Activated T-cell treated with anti-CD3 and anti-CD28 coated beads, Interleukin-2, amount 50 U/mL, for 48 hours (primary cell): ENCODE results near the gene CROCC2.

Experiments used
- DNase-seq, 2 experiments: peaks; one replicate each; pipeline ENCODE4 v3.0.0-alpha.2; 2020

CROCC2 gene

DNA sequence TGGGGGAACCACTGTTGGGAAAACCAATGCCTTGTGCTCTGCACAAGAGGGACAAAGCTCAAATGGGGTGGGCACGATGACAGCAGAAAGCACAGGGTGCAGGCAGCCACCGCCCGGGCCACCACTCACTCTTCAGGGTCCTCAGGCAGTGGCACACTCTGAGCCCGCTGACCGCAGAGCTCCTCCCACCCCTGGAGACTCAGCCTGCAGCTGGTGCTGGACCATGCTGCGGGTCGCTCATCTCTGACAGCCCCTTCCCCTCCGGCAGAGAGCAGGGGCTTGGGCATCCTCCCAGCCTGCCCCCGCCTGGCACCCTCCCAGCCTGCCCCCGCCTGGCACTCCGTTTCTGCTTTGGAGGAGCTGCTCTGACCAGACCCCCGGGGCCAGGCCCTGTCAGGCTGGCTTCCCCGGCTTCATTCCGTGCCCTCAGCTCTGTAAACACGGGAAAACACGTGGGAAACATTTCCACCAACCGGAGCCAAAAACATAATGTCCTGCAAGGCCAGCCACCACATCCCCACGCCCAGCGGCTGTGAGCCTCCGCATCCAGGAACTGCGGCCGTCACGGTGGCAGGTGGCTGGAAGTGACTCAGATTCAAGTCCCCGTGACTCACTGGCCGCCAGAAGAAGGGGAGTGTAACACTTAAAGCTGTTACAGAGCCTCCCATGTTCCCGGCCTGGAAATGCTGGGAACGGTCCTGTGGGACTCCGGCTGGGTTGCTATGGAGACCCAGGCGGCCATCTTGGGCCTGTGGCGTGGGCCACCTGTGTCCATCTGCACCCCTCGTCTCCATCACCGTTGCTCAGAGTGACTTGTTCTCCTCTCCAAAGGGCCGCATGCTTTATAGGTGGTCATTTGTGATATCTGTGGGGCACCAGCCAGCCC, 85.5 kb downstream of the CROCC2 start:
- no peak for DNase-seq

DNA sequence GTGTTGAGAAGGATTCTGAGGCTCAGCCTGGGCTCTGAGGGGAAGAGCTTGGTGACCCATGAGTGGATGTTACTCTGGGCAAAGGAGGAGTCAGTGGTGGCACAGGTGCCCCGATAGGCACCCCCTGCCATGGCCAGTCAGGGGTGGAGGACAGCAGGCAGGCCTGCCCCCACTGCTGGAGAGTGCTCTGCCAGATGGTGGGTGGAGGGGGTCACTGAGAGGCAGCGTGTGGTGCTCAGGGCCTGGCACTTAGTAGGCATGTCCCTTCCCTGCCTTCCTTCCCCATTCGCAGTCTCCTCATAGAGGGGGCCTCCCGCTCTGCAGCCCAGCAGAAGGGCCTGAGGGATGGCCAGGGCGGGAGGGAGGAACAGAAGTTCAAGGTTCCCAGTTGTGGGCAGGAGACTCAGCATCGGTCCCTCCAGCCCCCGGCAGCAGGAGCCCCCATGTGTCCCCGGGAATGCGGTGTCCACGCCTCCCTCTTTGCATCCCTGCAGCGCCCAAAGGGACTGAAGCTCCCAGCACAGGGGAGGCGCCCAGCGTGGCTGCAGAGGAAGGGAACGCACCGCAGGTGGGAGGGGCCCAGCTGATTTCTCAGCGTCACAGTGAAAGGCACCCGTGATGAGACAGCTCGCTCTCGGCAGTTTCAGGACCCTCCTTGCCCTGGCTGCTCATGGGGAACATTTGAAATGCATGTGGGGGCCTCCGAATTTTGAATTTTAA, 86.6 kb downstream of the CROCC2 start:
- peak in 1 of 2 experiments; percentile 38 for DNase-seq

DNA sequence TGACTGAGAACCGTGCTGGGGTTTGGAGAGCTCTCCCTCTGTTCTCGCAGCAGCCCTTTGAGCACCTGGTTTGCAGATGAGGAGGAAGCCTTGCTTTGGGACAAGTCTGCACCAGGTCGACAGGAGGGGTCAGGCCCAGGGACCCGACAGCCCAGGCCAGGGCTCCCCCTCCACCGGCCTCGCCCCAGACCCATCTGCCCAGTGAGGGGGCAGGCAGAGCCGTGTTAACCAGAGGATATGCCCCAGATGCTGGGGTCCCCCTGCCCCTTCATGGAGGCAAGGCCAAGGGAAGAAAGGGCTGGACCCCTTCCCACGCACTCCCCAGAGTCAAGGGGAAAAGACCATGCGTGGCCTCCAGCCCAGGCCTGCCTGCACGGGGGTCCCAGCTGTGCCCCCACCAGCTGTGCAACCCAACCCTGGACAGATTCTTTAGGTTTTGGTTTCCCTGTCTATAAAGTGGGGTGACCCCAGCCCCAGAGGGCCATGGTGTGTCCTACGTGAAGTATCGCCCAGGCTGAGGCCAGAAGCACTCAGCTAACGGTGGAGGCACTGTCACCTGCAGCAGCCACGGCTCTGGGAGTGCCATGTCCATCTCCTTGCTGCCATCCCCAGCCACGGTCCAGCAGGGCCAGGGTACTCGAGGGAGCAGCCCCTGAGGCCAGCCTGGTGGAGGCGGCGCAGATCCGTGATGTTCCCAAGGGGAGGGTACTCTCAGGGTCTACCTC, 87.5 kb downstream of the CROCC2 start:
- DNase-seq, result no peak

- DNase-seq, result no peak
These were observed 88.2 kb downstream of the CROCC2 start for GRCh38 chr2:240994171-240994896.

DNA sequence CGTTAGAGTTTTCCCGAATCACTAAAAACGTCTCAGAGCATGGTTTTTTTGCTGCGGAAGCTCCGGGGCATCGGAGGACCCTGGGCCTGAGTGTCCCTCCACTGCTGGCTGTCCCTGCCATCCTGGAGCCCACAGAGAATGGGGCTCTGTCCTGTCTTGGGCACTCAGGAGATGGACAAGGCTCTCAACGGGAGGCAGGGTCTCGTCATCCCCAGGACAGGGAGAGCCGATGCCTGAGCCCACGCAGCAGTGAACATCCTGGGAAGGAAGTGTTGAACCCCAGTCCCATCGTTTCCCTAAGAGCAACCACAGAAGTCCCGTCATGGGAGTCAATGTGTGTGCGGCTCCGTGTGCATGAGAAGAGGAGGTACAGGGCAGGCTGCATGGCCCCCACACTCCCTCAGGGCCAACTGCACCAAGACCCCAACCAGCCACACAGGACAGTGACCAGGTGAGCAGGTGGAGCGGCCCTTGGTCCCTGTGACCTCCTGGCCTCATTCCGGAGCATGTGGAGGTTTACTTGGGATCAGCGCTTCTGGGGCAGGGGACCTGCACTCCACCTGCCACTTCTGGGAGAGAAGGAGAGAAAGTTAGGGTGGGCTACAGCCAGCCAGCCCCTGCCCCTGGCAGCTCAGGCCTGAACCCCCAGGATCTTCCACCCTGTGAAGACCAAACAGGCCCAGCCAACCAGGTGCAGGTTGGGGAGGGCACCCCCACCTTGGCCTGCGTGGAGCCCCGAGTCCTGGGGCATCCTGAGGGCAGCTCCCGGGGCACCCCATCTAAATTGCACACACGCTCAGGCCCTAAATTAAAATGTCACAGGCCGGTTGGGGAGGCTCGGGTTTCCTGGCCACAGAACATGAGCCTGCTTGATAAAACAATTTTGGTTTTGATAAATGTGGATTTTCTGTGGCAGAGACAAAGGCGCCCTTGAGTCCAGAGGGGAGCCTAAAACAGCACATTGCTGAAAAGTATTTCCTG, 89.2 kb downstream of the CROCC2 start:
- no peak for DNase-seq

- no peak for DNase-seq
These were observed 90.2 kb downstream of the CROCC2 start for GRCh38 chr2:240996161-240996833.

- no peak for DNase-seq
These were observed 90.7 kb downstream of the CROCC2 start for GRCh38 chr2:240996834-240997140.

- DNase-seq, result no peak
These were observed 91.2 kb downstream of the CROCC2 start for GRCh38 chr2:240997141-240997855.

GRCh38 chr2:240997856-240998705, 91.9 kb downstream of the CROCC2 start, which contains the start of gene SNED1:
TSS of gene SNED1 (plus strand) at chr2:240998618. CDS start at chr2:240998838, 220 bp downstream.
- DNase-seq, result peak; percentile 72 to 78

DNA sequence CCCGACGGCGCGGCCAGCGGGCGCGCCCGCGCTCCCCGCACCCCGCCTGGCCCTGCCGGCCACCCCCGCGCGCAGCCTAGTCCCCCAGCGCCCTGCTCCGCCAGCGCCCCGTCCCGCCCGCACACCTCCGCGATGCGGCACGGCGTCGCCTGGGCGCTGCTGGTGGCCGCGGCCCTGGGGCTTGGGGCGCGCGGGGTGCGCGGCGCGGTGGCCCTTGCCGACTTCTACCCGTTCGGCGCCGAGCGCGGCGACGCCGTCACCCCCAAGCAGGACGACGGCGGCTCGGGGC, 92.5 kb downstream of the CROCC2 start:
- DNase-seq, result no peak

- peak; percentile 19 to 22 for DNase-seq
These were observed 93.1 kb downstream of the CROCC2 start for GRCh38 chr2:240998995-240999791.

GRCh38 chr2:240999873-241000541, 93.9 kb downstream of the CROCC2 start:
- peak; percentile 17 to 20 for DNase-seq

GRCh38 chr2:241000831-241001321, 94.7 kb downstream of the CROCC2 start:
- peak; percentile 8 to 9 for DNase-seq

DNA sequence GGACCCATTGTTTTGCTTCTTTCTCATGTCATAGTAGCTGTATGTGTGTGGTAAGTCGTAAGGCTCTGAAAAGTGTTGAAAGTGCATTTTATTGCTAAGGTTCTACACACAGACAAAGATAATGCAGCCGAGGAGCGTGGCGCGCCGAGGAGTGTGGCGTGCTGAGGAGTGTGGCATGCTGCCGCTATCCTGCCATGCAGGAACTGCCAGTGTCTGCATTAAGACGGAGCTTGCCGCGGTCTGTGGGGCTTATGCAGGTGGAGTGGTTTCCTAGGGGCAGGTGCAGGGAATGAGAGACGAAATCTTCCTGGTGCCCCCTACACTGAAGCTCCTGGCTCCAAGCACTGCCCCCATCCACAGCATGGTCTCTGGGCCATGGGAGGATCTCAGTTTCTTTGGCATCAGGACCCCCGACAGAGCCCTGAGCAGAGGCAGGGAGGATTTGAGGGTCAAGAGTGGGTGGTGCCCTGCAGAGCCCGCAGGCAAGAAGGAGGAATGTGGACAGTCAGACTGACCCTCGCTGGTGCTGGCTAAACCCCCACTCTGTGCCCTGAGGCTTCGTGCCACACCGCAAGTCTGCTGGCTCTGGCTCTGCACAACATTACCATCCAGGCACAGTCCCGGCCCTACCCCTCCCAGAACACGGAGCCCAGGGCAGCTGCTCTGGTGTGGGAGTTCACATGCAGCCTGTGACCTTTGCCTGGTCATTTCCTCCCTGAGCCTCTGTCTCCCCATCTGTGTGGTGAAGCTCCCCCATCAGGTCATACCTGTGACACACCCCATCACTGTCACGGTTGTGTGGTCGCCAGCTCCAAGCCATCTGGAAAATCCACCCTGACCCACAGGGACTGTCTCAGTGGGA, 95.5 kb downstream of the CROCC2 start:
- peak; percentile 12 for DNase-seq

DNA sequence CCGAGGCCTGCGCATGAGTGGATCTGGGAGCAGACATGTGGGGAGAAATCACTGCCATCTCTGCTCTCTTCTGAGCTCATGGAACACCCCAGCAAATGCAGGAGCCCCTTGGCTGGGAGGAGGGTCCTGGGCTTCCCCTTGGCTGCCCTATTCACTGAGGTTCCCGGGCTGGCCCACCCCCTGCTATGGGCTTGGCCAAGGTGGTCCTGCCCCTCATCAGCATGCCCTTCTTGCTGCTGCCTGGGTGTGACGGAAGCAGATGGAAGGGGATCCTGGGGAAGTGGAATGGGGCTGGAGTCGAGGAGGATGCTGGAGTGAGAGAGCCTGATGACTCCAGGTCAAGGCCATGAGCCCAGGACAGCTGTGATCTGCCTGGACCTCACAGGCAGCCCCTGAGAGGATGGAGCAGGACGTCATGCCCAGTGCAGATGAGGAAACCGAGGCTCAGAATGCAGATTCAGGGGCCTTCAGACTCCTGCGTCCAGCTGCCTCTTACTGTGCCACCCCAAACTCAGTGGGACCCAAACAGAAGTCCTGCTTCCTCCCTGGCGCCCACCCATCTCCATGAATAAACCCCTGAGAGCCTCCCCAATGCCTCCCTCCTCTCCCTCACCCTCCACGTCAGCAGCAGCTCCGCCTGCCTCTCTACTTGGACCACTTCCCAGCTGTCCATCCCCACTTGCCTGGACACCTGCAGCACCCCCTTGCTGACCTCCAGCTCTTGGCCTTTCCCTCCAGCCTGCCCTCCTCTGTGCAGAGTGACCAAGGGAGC, 96.3 kb downstream of the CROCC2 start:
- peak in 1 of 2 experiments; percentile 10 for DNase-seq

- no peak for DNase-seq
These were observed 96.9 kb downstream of the CROCC2 start for GRCh38 chr2:241003047-241003360.
